SK-N-SH (cell line): ENCODE data around the gene PLCH1. TPM values are rescaled to one million over a fixed set of nuclear protein-coding genes. Genes with fewer than 3 reads are reported as not detected.

Source experiments
- CTCF ChIA-PET: fragments of 300-600, 350-600 bp; formaldehyde crosslinking; extraction: SDS; loops from one replicate; lab custom pipeline; 2021; lab: Yijun Ruan, JAX
- POLR2A ChIA-PET: fragments of 350-600 bp; sonication (Branson Sonifier 250); formaldehyde crosslinking; extraction: SDS; loops from one replicate; lab custom pipeline; 2020; ENCODE audit warnings: antibody characterized with exemption, inconsistent platforms; lab: Yijun Ruan, JAX
- DNase-seq: peaks from one replicate; pipeline ENCODE4 v3.0.0; 2012
- H2AFZ ChIP-seq: fragments of 200-600 bp; sonication (generic); 2 replicates; pipeline ENCODE4 v1.8.1; 2016; ENCODE audit warnings: antibody characterized with exemption, mild to moderate bottlenecking, low read depth
- H3F3A ChIP-seq: fragments of 200-600 bp; sonication (generic); replicated peaks from 2 replicates; pipeline ENCODE3; 2016; ENCODE audit warnings: antibody characterized with exemption, mild to moderate bottlenecking; ENCODE audit not compliant: insufficient read depth
- H3K27ac ChIP-seq, 2 experiments: fragments of 200-500 bp in 1 of 2; fragments of 200-600 bp in 1 of 2; sonication (Bioruptor generic) in 1 of 2; sonication (generic), shearing (Covaris generic) in 1 of 2; 2 replicates each; pipeline versions ENCODE4 v1.5.1 to v1.6.1; 2014 to 2016; ENCODE audit warnings: low read depth in 2 of 2, inconsistent platforms in 1 of 2, low read length in 1 of 2, mild to moderate bottlenecking in 1 of 2, mixed read lengths in 1 of 2
- H3K27me3 ChIP-seq: fragments of 200-600 bp; sonication (generic), shearing (Covaris generic); 2 replicates; pipeline ENCODE4 v1.6.1; 2016; ENCODE audit warnings: mixed run types; ENCODE audit not compliant: insufficient read depth
- H3K36me3 ChIP-seq, 2 experiments: fragments of 200-500 bp in 1 of 2; fragments of 200-600 bp in 1 of 2; sonication (Bioruptor generic) in 1 of 2; sonication (generic) in 1 of 2; replicated peaks in 1 of 2; 2 replicates each; pipeline versions ENCODE3 to v1.5.1; 2014 to 2016; ENCODE audit warnings: low read length in 1 of 2, mild to moderate bottlenecking in 1 of 2; ENCODE audit not compliant: insufficient read depth in 2 of 2, control insufficient read depth in 1 of 2
- H3K4me1 ChIP-seq, 2 experiments: fragments of 200-500 bp in 1 of 2; fragments of 200-600 bp in 1 of 2; sonication (Bioruptor generic) in 1 of 2; sonication (generic), shearing (Covaris generic) in 1 of 2; 2 replicates each; pipeline versions ENCODE4 v1.5.1 to v1.6.1; 2014 to 2016; ENCODE audit warnings: low read depth in 1 of 2, low read length in 1 of 2, mixed run types in 1 of 2; ENCODE audit not compliant: insufficient read depth in 2 of 2, control insufficient read depth in 1 of 2
- H3K4me2 ChIP-seq: fragments of 200-600 bp; sonication (generic), shearing (Covaris generic); 2 replicates; pipeline ENCODE4 v1.6.1; 2017; ENCODE audit warnings: mixed run types
- H3K4me3 ChIP-seq, 2 experiments: fragments of 200-500 bp in 1 of 2; fragments of 200-600 bp in 1 of 2; sonication (Bioruptor generic) in 1 of 2; sonication (generic), shearing (Covaris generic) in 1 of 2; 2 replicates each; pipeline versions ENCODE4 v1.5.1 to v1.8.1; 2014 to 2016; ENCODE audit warnings: low read depth in 2 of 2, inconsistent platforms in 1 of 2, low read length in 1 of 2, mild to moderate bottlenecking in 1 of 2, mixed read lengths in 1 of 2, moderate library complexity in 1 of 2
- H3K79me2 ChIP-seq: fragments of 200-600 bp; sonication (generic); 2 replicates; pipeline ENCODE4 v1.8.1; 2017; ENCODE audit warnings: mild to moderate bottlenecking; ENCODE audit not compliant: insufficient read depth
- H3K9ac ChIP-seq: fragments of 200-600 bp; sonication (generic); 2 replicates; pipeline ENCODE4 v1.6.1; 2017; ENCODE audit warnings: mixed run types
- H3K9me2 ChIP-seq: fragments of 200-600 bp; sonication (generic); 2 replicates; pipeline ENCODE4 v1.6.1; 2017; ENCODE audit warnings: mixed run types
- H3K9me3 ChIP-seq: fragments of 200-600 bp; sonication (generic); 2 replicates; pipeline ENCODE4 v1.6.1; 2017; ENCODE audit warnings: mixed run types, mild to moderate bottlenecking, moderate library complexity
- H4K20me1 ChIP-seq: fragments of 200-600 bp; sonication (generic); 2 replicates; pipeline ENCODE4 v1.6.1; 2017; ENCODE audit warnings: mild to moderate bottlenecking, mixed run types; ENCODE audit not compliant: insufficient read depth
- FOXJ3 ChIP-seq: sonication (generic); formaldehyde crosslinking; IDR thresholded peaks from 2 replicates; pipeline ENCODE4 v1.5.1; 2020; ENCODE audit warnings: mild to moderate bottlenecking, missing genetic modification reagents
- JUND ChIP-seq: IDR thresholded peaks from 2 replicates; pipeline ENCODE4 v1.4.0; 2012
- MXI1 ChIP-seq: IDR thresholded peaks from 2 replicates; pipeline ENCODE4 v1.6.1; 2012; ENCODE audit warnings: mild to moderate bottlenecking, low read depth, low read length, improper control_type of control experiment
- RAD21 ChIP-seq: IDR thresholded peaks from 2 replicates; pipeline ENCODE4 v1.6.1; 2012; ENCODE audit warnings: mild to moderate bottlenecking, low read length
- RXRA ChIP-seq: IDR thresholded peaks from 2 replicates; pipeline ENCODE4 v1.4.0; 2012; ENCODE audit warnings: low read depth, mild to moderate bottlenecking, borderline replicate concordance
- TEAD4 ChIP-seq: IDR thresholded peaks from 2 replicates; pipeline ENCODE4 v1.4.0; 2012; ENCODE audit warnings: mild to moderate bottlenecking, borderline replicate concordance; ENCODE audit not compliant: insufficient read depth
- WGBS: methylation state at CpG from one replicate; pipeline ENCODE4 v1.1.6; 2017; ENCODE audit warnings: low lambda C conversion rate; 5-methylcytosine and 5-hydroxymethylcytosine counted together
- polyA plus RNA-seq, 3 experiments: library from polyadenylated mRNA; depleted of rRNA; stranded (reverse); fragments of >200 nt; gene quantifications; 2 replicates each; pipeline ENCODE4 v1.2.3, GENCODE V29; 2012
- TF ChIP-seq, protein P1 (sequence below): fragments of 150-350 bp; IDR thresholded peaks from 2 replicates; pipeline ENCODE4 v1.6.1; 2017; ENCODE audit warnings: antibody characterized with exemption, low read length, low read depth, borderline replicate concordance
- TF ChIP-seq, protein P2 (sequence below): fragments of 150-350 bp; IDR thresholded peaks from 2 replicates; pipeline ENCODE4 v1.6.1; 2016; ENCODE audit warnings: mild to moderate bottlenecking, low read depth, low read length

The PLCH1 gene
- polyA plus RNA-seq, 1 of the 3 experiments (the other 2 are of a cell fraction) = 0.26 TPM

DNA sequence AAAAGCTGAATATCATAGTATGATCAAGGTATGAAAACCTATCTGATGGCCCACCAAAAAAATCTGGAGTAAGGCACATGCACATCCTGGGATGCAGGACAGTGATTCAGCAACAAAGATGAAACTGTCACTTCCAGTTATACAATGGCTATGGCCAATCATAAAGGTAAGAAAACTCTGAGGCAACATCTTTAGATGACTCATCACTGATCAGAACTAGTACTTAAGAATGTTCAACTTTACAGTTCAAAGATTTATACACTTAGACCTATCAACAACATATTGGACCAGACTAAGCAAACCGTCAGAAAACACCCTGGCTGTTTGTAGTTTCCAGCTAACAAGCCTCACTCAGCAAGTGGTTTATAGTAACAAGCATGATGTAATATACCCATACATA, 21.3 kb upstream of the PLCH1 start:
- no peak overlapping the region for H3K27ac ChIP-seq
- no peak overlapping the region for H3K4me2 ChIP-seq
- H3K9me3 ChIP-seq = no peaks in the 10 kb centered on the region
- TF ChIP-seq RXRA = no peak
- no peak for TF ChIP-seq RAD21
- TF ChIP-seq, protein P1, sequence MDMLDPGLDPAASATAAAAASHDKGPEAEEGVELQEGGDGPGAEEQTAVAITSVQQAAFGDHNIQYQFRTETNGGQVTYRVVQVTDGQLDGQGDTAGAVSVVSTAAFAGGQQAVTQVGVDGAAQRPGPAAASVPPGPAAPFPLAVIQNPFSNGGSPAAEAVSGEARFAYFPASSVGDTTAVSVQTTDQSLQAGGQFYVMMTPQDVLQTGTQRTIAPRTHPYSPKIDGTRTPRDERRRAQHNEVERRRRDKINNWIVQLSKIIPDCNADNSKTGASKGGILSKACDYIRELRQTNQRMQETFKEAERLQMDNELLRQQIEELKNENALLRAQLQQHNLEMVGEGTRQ = no peak
- WGBS = 83% methylated on average over 1 of the region's 1 CpG
- H3K4me3 ChIP-seq = no peak overlapping the region
- CTCF ChIA-PET = interaction anchor here (1.3 to 1.5 kb wide), 2 partner anchors 10 to 40 kb away, joined by 4 to 6 read pairs; partner anchors contain the start of gene C3orf33
- no peaks in the 10 kb centered on the region for H3K27me3 ChIP-seq
- no peak overlapping the region for H2AFZ ChIP-seq
- H3K36me3 ChIP-seq = peaks cover 0 to 9% of the 10 kb centered on the region in 2 experiments
- POLR2A ChIA-PET = no interaction called here
- H3K79me2 ChIP-seq = no peaks in the 10 kb centered on the region
- H3K9ac ChIP-seq = no peak overlapping the region
- no peak for DNase-seq
- no peaks in the 10 kb centered on the region for H4K20me1 ChIP-seq
- no peaks in the 10 kb centered on the region for H3F3A ChIP-seq
- no peaks in the 10 kb centered on the region for H3K9me2 ChIP-seq
- H3K4me1 ChIP-seq = no peaks in the 10 kb centered on the region

DNA sequence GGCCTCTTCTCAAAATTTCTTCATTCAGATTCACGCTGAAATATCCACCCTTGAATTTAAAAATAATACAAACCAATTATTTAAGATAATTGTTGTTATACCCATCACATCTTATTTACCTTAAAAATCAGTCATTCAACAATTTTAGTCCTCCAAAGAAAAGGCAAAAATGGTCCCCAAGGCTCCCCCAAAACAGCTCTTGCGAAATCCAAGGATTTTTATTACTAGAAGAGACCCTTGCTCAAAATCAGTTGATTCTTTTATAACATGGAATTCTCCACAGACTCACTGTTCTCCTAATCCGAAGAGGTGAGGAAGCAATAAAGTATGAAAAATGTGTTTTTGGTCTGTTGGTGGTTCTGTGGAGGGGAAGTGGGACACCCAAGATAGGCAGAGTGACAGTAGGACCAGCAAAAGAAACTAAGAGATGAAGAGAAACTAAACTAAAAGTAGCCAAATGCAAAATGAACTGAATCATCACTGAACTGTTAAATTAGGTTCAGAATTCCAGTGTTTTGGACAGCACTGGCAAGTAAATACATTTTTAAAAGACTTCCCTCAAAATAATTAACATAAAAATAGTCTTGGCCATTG, 19.1 kb upstream of the PLCH1 start:
- Histone ChIP-seq H3K4me3 (no peak overlapping the region), H3K4me1 (no peaks in the 10 kb centered on the region), H3K27me3 (no peaks in the 10 kb centered on the region), H3K9me3 (no peaks in the 10 kb centered on the region), H3K27ac (no peak overlapping the region), H3K9ac (no peak overlapping the region), H3K4me2 (no peak overlapping the region), H3K79me2 (no peaks in the 10 kb centered on the region), H2AFZ (no peak overlapping the region), H4K20me1 (no peaks in the 10 kb centered on the region), H3K36me3 (peaks cover 0 to 9% of the 10 kb centered on the region in 2 experiments), H3K9me2 (no peaks in the 10 kb centered on the region), H3F3A (no peaks in the 10 kb centered on the region)
- DNase-seq = no peak
- POLR2A ChIA-PET = no interaction called here
- WGBS = 91% methylated on average over 3 of the region's 3 CpGs
- TF ChIP-seq TEAD4 (no peak), MXI1 (no peak), FOXJ3 (CRISPR knock-in tag) (no peak), JUND (no peak), RXRA (no peak)
- TF ChIP-seq, protein P2, sequence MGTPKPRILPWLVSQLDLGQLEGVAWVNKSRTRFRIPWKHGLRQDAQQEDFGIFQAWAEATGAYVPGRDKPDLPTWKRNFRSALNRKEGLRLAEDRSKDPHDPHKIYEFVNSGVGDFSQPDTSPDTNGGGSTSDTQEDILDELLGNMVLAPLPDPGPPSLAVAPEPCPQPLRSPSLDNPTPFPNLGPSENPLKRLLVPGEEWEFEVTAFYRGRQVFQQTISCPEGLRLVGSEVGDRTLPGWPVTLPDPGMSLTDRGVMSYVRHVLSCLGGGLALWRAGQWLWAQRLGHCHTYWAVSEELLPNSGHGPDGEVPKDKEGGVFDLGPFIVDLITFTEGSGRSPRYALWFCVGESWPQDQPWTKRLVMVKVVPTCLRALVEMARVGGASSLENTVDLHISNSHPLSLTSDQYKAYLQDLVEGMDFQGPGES = no peak
- TF ChIP-seq, protein P1 = no peak
- CTCF ChIA-PET = no interaction called here
